Esophagus muscularis mucosa (tissue), 4 donors: Measurements from ENCODE around the gene GALR3. TPM values are rescaled to one million over a fixed set of nuclear protein-coding genes. Genes with fewer than 3 reads are reported as not detected.

Experiments used
- DNase-seq: peaks from one replicate; pipeline ENCODE4 v3.0.0-alpha.2; 2017; ENCODE audit errors: extremely low spot score
- H3K27ac ChIP-seq, 4 donors: fragments of 200-600 bp; sonication (generic); replicated peaks in 1 of 4; 1 replicate in 3 of 4; 2 replicates in 1 of 4; pipeline ENCODE4 v1.5.1; 2016 to 2019; ENCODE audit warnings: mild to moderate bottlenecking in 1 of 4
- H3K27me3 ChIP-seq, 4 donors: fragments of 200-600 bp; sonication (generic); one replicate each; pipeline versions ENCODE4 v1.5.1 to v1.6.0; 2016 to 2019
- H3K36me3 ChIP-seq, 4 donors: fragments of 200-600 bp; sonication (generic); one replicate each; pipeline ENCODE4 v1.5.1; 2016 to 2019
- H3K4me1 ChIP-seq, 4 donors: fragments of 200-600 bp; sonication (generic); one replicate each; pipeline ENCODE4 v1.5.1; 2016 to 2019
- H3K4me3 ChIP-seq, 4 donors: fragments of 200-600 bp; sonication (generic); 1 replicate in 2 of 4; 2 replicates in 2 of 4; pipeline ENCODE4 v1.5.1; 2016 to 2019; ENCODE audit warnings: mild to moderate bottlenecking in 4 of 4, moderate library complexity in 1 of 4
- H3K9me3 ChIP-seq, 4 donors: fragments of 200-600 bp; sonication (generic); 1 replicate in 3 of 4; 2 replicates in 1 of 4; pipeline ENCODE4 v1.5.1; 2016 to 2019
- EP300 ChIP-seq: sonication (generic); formaldehyde crosslinking; IDR thresholded peaks from one replicate; pipeline ENCODE4 v1.6.1; 2017; ENCODE audit warnings: antibody characterized with exemption
- POLR2A ChIP-seq: fragments of 450-650 bp; IDR thresholded peaks from one replicate; pipeline ENCODE4 v1.6.1; 2017; ENCODE audit warnings: antibody characterized with exemption, moderate library complexity, mild to moderate bottlenecking, low read depth
- POLR2AphosphoS5 ChIP-seq, 2 donors: sonication (generic); formaldehyde crosslinking; IDR thresholded peaks; one replicate each; pipeline ENCODE4 v1.6.1; 2017; ENCODE audit warnings: antibody characterized with exemption in 2 of 2
- WGBS: methylation state at CpG from one replicate; pipeline ENCODE4 v1.1.5; 2018; 5-methylcytosine and 5-hydroxymethylcytosine counted together
- intact Hi-C: fragments of 100-400 bp; cut with DNase I; formaldehyde crosslinking; loops from one replicate; pipeline ENCODE4 v1.15.1; 2023
- total RNA-seq, 4 donors: library from RNA; depleted of rRNA; stranded (reverse); fragments of >200 nt; gene quantifications; one replicate each; pipeline versions ENCODE4 v1.1.0 to v1.2.1, GENCODE V29; 2016
- TF ChIP-seq, protein P1 (sequence below), 3 experiments: fragments of 200-600 bp in 2 of 3; fragments of 450-650 bp in 1 of 3; sonication (generic) in 2 of 3; IDR thresholded peaks; one replicate each; pipeline ENCODE4 v1.5.1; 2017 to 2019; ENCODE audit warnings: antibody characterized with exemption in 3 of 3, mild to moderate bottlenecking in 2 of 3, moderate library complexity in 1 of 3

The GALR3 gene
- total RNA-seq, 4 donors from 2014 or later: not detected

DNA sequence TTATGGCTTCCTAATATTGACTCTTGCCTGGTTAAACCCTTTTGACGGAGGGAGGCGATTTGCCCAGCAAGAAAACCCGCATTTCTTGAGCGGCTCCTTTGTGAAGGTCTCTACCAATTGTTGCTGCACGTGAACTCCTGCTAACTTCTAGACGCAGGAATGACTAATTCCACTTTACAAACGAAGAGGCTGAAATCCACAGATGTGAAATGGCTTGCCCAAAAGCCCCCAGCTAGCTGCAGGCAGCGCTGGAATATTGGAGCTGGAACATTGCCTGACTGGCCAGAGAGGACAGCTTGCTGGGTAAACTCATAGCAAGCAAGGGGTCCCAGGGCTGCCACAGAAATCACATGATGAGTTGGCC, 14.9 kb upstream of the GALR3 start:
- intact Hi-C loops: loop anchor here (5.0 kb wide), 1 partner anchor 61 kb away; no protein-coding TSS in a partner anchor
- DNase-seq: no peak
- Histone ChIP-seq H3K4me3 (peak overlapping the region; percentile 61 to 73 (median 66)), H3K27ac (peak overlapping the region; percentile 85 to 95 (median 90)), H3K4me1 (peaks cover 38 to 53% (median 51%) of the 10 kb centered on the region in 4 donors), H3K36me3 (peaks cover 0 to 4% (median 0%) of the 10 kb centered on the region in 4 donors), H3K27me3 (no peaks in the 10 kb centered on the region), H3K9me3 (no peaks in the 10 kb centered on the region)
- 8% methylated on average over 8 of the region's 8 CpGs for WGBS
- no peak for TF ChIP-seq POLR2AphosphoS5 (IDR thresholded peaks at IDR 0.05)
- no peak for TF ChIP-seq EP300
- no peak for TF ChIP-seq POLR2A

DNA sequence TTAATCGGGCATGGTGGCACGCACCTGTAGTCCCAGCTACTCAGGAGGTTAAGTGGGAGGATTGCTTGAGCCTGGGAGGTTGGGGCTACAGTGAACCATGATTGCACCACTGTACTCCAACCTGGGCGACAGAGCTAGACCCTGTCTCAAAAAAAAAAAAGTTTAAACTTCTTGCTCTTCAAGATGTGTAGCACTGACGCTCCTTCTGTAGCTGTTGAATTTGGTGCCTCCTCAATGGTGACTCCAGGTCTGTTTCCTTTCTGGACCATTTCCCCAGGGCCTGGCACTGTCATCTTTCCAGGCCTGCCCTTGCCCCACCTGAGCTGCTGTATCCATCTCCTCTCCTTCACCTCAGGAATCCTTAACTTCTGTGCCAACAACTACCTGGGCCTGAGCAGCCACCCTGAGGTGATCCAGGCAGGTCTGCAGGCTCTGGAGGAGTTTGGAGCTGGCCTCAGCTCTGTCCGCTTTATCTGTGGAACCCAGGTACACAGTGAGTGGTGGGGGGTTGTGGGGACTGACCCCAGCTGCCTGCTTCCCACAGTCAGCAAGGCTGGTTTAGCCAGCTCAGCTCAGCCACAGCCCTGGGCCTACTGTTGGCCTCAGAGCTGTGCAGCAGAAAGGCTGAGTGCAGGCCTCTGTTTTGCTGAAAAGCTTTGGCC, 13.4 kb upstream of the GALR3 start:
- DNase-seq: no peak
- H3K4me1 ChIP-seq: peaks cover 27 to 40% (median 36%) of the 10 kb centered on the region in 4 donors
- 94% methylated on average over 5 of the region's 5 CpGs for WGBS
- no peak overlapping the region for H3K27ac ChIP-seq
- no peaks in the 10 kb centered on the region for H3K9me3 ChIP-seq
- peaks cover 0 to 19% (median 6%) of the 10 kb centered on the region in 4 donors for H3K36me3 ChIP-seq
- H3K4me3 ChIP-seq: no peak overlapping the region
- no peaks in the 10 kb centered on the region for H3K27me3 ChIP-seq
- TF ChIP-seq, protein P1, sequence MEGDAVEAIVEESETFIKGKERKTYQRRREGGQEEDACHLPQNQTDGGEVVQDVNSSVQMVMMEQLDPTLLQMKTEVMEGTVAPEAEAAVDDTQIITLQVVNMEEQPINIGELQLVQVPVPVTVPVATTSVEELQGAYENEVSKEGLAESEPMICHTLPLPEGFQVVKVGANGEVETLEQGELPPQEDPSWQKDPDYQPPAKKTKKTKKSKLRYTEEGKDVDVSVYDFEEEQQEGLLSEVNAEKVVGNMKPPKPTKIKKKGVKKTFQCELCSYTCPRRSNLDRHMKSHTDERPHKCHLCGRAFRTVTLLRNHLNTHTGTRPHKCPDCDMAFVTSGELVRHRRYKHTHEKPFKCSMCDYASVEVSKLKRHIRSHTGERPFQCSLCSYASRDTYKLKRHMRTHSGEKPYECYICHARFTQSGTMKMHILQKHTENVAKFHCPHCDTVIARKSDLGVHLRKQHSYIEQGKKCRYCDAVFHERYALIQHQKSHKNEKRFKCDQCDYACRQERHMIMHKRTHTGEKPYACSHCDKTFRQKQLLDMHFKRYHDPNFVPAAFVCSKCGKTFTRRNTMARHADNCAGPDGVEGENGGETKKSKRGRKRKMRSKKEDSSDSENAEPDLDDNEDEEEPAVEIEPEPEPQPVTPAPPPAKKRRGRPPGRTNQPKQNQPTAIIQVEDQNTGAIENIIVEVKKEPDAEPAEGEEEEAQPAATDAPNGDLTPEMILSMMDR (IDR thresholded peaks at IDR 0.05): no peak
- TF ChIP-seq POLR2AphosphoS5 (IDR thresholded peaks at IDR 0.05) (no peak), POLR2A (no peak), EP300 (no peak)
- intact Hi-C loops: loop anchor here (5.0 kb wide), 1 partner anchor 63 kb away; no protein-coding TSS in a partner anchor

DNA sequence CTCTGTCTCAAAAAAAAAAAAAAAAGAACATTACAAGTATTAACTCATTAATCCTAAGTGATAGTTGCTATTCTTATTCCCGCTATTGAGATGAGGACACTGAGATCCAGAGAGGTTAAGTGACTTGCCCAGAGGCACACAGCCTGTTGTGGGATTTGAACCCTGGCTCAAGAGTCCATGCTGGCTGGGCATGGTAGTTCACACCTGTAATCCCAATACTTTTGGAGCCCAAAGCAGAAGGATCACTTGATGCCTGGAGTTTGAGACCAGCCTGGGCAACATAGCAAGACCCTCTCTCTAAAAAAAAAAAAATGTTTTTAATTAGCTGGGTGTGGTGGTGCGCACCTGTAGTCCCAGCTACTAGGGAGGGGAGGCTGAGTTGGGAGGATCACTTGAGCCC, 11.3 kb upstream of the GALR3 start:
- Histone ChIP-seq H3K27me3 (no peaks in the 10 kb centered on the region), H3K4me1 (peaks cover 13 to 26% (median 19%) of the 10 kb centered on the region in 4 donors), H3K9me3 (no peaks in the 10 kb centered on the region), H3K36me3 (peaks cover 0 to 39% (median 19%) of the 10 kb centered on the region in 4 donors), H3K27ac (no peak overlapping the region), H3K4me3 (no peak overlapping the region)
- DNase-seq: no peak
- TF ChIP-seq, protein P1 (IDR thresholded peaks at IDR 0.05): no peak
- TF ChIP-seq EP300 (no peak), POLR2AphosphoS5 (IDR thresholded peaks at IDR 0.05) (no peak), POLR2A (no peak)
- 93% methylated on average over 2 of the region's 2 CpGs for WGBS
- intact Hi-C loops: no loop called here

DNA sequence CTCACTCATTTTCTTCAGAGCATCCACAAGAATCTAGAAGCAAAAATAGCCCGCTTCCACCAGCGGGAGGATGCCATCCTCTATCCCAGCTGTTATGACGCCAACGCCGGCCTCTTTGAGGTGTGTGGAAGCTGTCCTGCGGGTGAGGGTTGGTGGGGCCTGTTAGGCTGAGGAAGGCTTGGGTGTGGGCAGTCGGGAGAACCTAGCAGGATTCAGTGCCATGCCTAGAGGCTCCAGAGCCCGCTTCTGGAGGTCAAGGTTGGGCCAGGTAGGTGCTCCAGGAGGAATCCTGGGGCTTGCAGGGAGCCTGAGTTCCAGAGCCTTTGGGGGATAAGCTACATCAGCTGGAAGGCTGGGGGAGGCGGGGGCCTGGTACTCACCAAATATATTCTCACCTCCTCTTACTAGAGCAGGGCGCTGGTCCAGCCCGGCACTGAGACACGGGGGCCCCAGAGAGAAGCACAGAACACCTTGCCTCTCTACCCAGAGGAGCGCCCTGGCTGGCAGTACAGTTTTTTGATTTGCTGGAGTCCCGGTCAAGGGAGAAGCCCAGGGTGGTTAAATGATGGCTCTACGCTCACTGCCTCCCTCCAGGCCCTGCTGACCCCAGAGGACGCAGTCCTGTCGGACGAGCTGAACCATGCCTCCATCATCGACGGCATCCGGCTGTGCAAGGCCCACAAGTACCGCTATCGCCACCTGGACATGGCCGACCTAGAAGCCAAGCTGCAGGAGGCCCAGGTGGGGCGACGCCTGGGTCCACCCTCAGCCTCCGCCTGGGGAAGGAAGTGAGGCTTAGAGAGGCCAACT, 10.1 kb upstream of the GALR3 start:
- H3K4me1 ChIP-seq: peaks cover 13 to 24% (median 19%) of the 10 kb centered on the region in 4 donors
- WGBS: 93% methylated on average over 22 of the region's 27 CpGs
- no peaks in the 10 kb centered on the region for H3K9me3 ChIP-seq
- no peak overlapping the region for H3K27ac ChIP-seq
- no peak overlapping the region for H3K4me3 ChIP-seq
- intact Hi-C loops: no loop called here
- TF ChIP-seq EP300 (no peak), POLR2A (no peak), POLR2AphosphoS5 (IDR thresholded peaks at IDR 0.05) (no peak)
- TF ChIP-seq, protein P1 (IDR thresholded peaks at IDR 0.05): no peak
- H3K27me3 ChIP-seq: no peaks in the 10 kb centered on the region
- no peak for DNase-seq
- peaks cover 0 to 39% (median 19%) of the 10 kb centered on the region in 4 donors for H3K36me3 ChIP-seq

DNA sequence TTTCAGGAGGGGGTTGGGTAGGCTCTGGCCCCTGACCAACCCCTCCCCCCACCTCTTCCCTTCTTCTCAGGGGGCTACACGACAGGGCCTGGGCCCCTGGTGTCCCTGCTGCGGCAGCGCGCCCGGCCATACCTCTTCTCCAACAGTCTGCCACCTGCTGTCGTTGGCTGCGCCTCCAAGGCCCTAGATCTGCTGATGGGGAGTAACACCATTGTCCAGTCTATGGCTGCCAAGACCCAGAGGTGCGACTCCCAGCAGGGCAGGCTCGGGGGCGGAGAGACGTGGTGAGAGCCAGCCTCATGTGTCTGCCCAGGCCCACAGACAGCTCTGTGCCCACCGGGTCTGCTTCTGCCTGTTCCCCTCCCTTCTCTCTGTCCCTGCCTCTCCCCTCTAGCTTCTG, 7.6 kb upstream of the GALR3 start:
- intact Hi-C loops: loop anchor here (5.0 kb wide), 1 partner anchor 152 kb away; no protein-coding TSS in a partner anchor
- H3K9me3 ChIP-seq: no peaks in the 10 kb centered on the region
- no peak for DNase-seq
- WGBS: 89% methylated on average over 7 of the region's 12 CpGs
- peaks cover 17 to 21% (median 20%) of the 10 kb centered on the region in 4 donors for H3K4me1 ChIP-seq
- peaks cover 0 to 39% (median 19%) of the 10 kb centered on the region in 4 donors for H3K36me3 ChIP-seq
- H3K4me3 ChIP-seq: no peak overlapping the region
- no peak for TF ChIP-seq EP300
- TF ChIP-seq POLR2AphosphoS5 (IDR thresholded peaks at IDR 0.05): no peak
- TF ChIP-seq, protein P1 (IDR thresholded peaks at IDR 0.05): no peak
- no peak for TF ChIP-seq POLR2A
- H3K27me3 ChIP-seq: peaks cover 0 to 20% (median 0%) of the 10 kb centered on the region in 4 donors
- H3K27ac ChIP-seq: no peak overlapping the region
